Measurements from ENCODE around the gene MED8.

MED8 gene

GRCh38 chr1:43427941-43428340 is 38.3 kb upstream of the MED8 start:
- Mint-ChIP-seq H3K9me3 (no peaks in the 10 kb centered on the region), H3K27me3 (ENCODE audit: low read depth) (no peaks in the 10 kb centered on the region), H3K4me3 (no peak overlapping the region), H3K27ac (no peak overlapping the region), H3K4me1 (ENCODE audit: low read depth) (peaks cover 8% of the 10 kb centered on the region), H3K36me3 (ENCODE audit: low read depth) (peaks cover 49% of the 10 kb centered on the region)
- DNase-seq (ENCODE audit: low spot score): no peak

GRCh38 chr1:43427524-43427923 is 37.9 kb upstream of the MED8 start:
- no peak for DNase-seq (ENCODE audit: low spot score)
- Mint-ChIP-seq H3K9me3 (no peaks in the 10 kb centered on the region), H3K4me3 (no peak overlapping the region)

GRCh38 chr1:43426221-43426620 is 36.6 kb upstream of the MED8 start:
- DNase-seq (ENCODE audit: low spot score): no peak
- H3K4me3 Mint-ChIP-seq: no peak overlapping the region
- H3K27ac Mint-ChIP-seq: no peak overlapping the region
- peaks cover 8% of the 10 kb centered on the region for H3K4me1 Mint-ChIP-seq (ENCODE audit: low read depth)
- H3K9me3 Mint-ChIP-seq: no peaks in the 10 kb centered on the region
- H3K36me3 Mint-ChIP-seq (ENCODE audit: low read depth): peaks cover 38% of the 10 kb centered on the region
- no peaks in the 10 kb centered on the region for H3K27me3 Mint-ChIP-seq (ENCODE audit: low read depth)

More at GRCh38 chr1:43427524-43427923, 37.9 kb upstream of the MED8 start:
- Mint-ChIP-seq H3K27me3 (ENCODE audit: low read depth) (no peaks in the 10 kb centered on the region), H3K27ac (no peak overlapping the region), H3K36me3 (ENCODE audit: low read depth) (peaks cover 47% of the 10 kb centered on the region), H3K4me1 (ENCODE audit: low read depth) (peaks cover 8% of the 10 kb centered on the region)

GRCh38 chr1:43425045-43425444 is 35.4 kb upstream of the MED8 start:
- Mint-ChIP-seq H3K36me3 (ENCODE audit: low read depth) (peaks cover 35% of the 10 kb centered on the region), H3K4me1 (ENCODE audit: low read depth) (peaks cover 8% of the 10 kb centered on the region), H3K27ac (no peak overlapping the region)

GRCh38 chr1:43423672-43424550 is 34.3 kb upstream of the MED8 start:
- H3K4me3 Mint-ChIP-seq: no peak overlapping the region
- peaks cover 31% of the 10 kb centered on the region for H3K36me3 Mint-ChIP-seq (ENCODE audit: low read depth)
- no peaks in the 10 kb centered on the region for H3K9me3 Mint-ChIP-seq
- no peaks in the 10 kb centered on the region for H3K27me3 Mint-ChIP-seq (ENCODE audit: low read depth)
- DNase-seq (ENCODE audit: low spot score): no peak
- H3K4me1 Mint-ChIP-seq (ENCODE audit: low read depth): peaks cover 8% of the 10 kb centered on the region
- peak overlapping the region; percentile 0 for H3K27ac Mint-ChIP-seq

More at GRCh38 chr1:43425045-43425444, 35.4 kb upstream of the MED8 start:
- Mint-ChIP-seq H3K9me3 (no peaks in the 10 kb centered on the region), H3K27me3 (ENCODE audit: low read depth) (no peaks in the 10 kb centered on the region), H3K4me3 (no peak overlapping the region)
- DNase-seq (ENCODE audit: low spot score): no peak

GRCh38 chr1:43422995-43423671 is 33.5 kb upstream of the MED8 start:
- peaks cover 31% of the 10 kb centered on the region for H3K36me3 Mint-ChIP-seq (ENCODE audit: low read depth)

DNA sequence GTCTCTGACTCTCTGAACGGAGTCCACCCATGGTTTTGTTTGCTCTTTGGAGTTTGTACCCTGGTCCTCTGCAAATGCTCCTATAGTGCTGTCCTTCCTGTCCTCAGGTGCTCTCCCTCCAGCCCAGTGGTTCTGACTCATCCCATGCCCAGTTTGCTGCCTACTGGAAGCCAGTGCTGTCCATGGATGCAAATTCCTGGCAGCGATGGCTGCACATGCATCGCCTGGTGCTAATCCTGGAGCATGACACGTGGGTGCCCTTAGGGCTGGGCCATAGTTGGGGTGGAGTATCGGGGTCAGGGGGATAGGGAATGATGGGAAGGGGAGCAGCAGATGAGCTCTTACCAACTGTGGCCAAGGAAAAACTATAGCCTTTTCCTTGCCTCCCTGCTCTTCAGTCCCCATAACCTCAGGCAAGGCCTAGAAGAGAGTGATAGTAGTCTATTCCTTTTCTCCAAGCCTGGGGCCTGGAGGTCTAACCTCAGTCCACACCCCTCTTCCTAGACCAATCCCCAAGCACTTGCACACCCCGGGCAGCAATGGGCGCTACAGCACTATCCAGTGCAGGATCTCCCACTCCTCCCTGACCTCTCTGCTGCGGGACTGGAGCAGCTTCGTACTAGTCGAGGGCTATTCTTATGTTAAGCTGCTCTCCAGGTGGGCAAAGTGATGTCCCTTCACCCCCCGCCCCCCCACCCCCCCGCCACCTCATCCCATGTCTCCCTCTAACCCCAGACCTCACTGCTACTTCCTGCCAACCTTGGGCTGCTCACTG is 32.6 kb upstream of the MED8 start:
- Mint-ChIP-seq H3K36me3 (ENCODE audit: low read depth) (peaks cover 29% of the 10 kb centered on the region), H3K9me3 (no peaks in the 10 kb centered on the region), H3K4me1 (ENCODE audit: low read depth) (peaks cover 8% of the 10 kb centered on the region), H3K27ac (no peak overlapping the region), H3K4me3 (no peak overlapping the region), H3K27me3 (ENCODE audit: low read depth) (no peaks in the 10 kb centered on the region)
- DNase-seq (ENCODE audit: low spot score): no peak

More at GRCh38 chr1:43422995-43423671, 33.5 kb upstream of the MED8 start:
- no peak overlapping the region for H3K27ac Mint-ChIP-seq
- no peak for DNase-seq (ENCODE audit: low spot score)
- H3K4me3 Mint-ChIP-seq: no peak overlapping the region
- no peaks in the 10 kb centered on the region for H3K9me3 Mint-ChIP-seq
- H3K27me3 Mint-ChIP-seq (ENCODE audit: low read depth): no peaks in the 10 kb centered on the region
- peaks cover 8% of the 10 kb centered on the region for H3K4me1 Mint-ChIP-seq (ENCODE audit: low read depth)

GRCh38 chr1:43421396-43421795 is 31.8 kb upstream of the MED8 start:
- H3K4me1 Mint-ChIP-seq (ENCODE audit: low read depth): peaks cover 8% of the 10 kb centered on the region
- DNase-seq (ENCODE audit: low spot score): no peak
- no peak overlapping the region for H3K27ac Mint-ChIP-seq
- no peaks in the 10 kb centered on the region for H3K27me3 Mint-ChIP-seq (ENCODE audit: low read depth)
- H3K9me3 Mint-ChIP-seq: no peaks in the 10 kb centered on the region
- H3K4me3 Mint-ChIP-seq: no peak overlapping the region
- H3K36me3 Mint-ChIP-seq (ENCODE audit: low read depth): peaks cover 22% of the 10 kb centered on the region

- Mint-ChIP-seq H3K4me3 (no peak overlapping the region), H3K9me3 (no peaks in the 10 kb centered on the region), H3K4me1 (ENCODE audit: low read depth) (peaks cover 8% of the 10 kb centered on the region), H3K27me3 (ENCODE audit: low read depth) (no peaks in the 10 kb centered on the region), H3K27ac (no peak overlapping the region), H3K36me3 (ENCODE audit: low read depth) (peaks cover 22% of the 10 kb centered on the region)
- DNase-seq (ENCODE audit: low spot score): no peak
Measured at GRCh38 chr1:43420874-43421273, 31.3 kb upstream of the MED8 start.

- no peak for DNase-seq (ENCODE audit: low spot score)
- H3K4me3 Mint-ChIP-seq: no peak overlapping the region
- no peak overlapping the region for H3K27ac Mint-ChIP-seq
- no peaks in the 10 kb centered on the region for H3K9me3 Mint-ChIP-seq
- peaks cover 25% of the 10 kb centered on the region for H3K36me3 Mint-ChIP-seq (ENCODE audit: low read depth)
- no peaks in the 10 kb centered on the region for H3K27me3 Mint-ChIP-seq (ENCODE audit: low read depth)
- peaks cover 8% of the 10 kb centered on the region for H3K4me1 Mint-ChIP-seq (ENCODE audit: low read depth)
Measured at GRCh38 chr1:43419627-43420425, 30.2 kb upstream of the MED8 start.

- Mint-ChIP-seq H3K27ac (no peak overlapping the region), H3K4me1 (ENCODE audit: low read depth) (peaks cover 7% of the 10 kb centered on the region), H3K4me3 (no peak overlapping the region), H3K27me3 (ENCODE audit: low read depth) (no peaks in the 10 kb centered on the region), H3K36me3 (ENCODE audit: low read depth) (peaks cover 25% of the 10 kb centered on the region), H3K9me3 (no peaks in the 10 kb centered on the region)
- DNase-seq (ENCODE audit: low spot score): no peak
Measured at GRCh38 chr1:43418858-43419257, 29.3 kb upstream of the MED8 start.

- H3K4me1 Mint-ChIP-seq (ENCODE audit: low read depth): no peaks in the 10 kb centered on the region
- no peaks in the 10 kb centered on the region for H3K27me3 Mint-ChIP-seq (ENCODE audit: low read depth)
- DNase-seq (ENCODE audit: low spot score): no peak
- no peak overlapping the region for H3K4me3 Mint-ChIP-seq
- H3K27ac Mint-ChIP-seq: no peak overlapping the region
- peaks cover 22% of the 10 kb centered on the region for H3K36me3 Mint-ChIP-seq (ENCODE audit: low read depth)
- no peaks in the 10 kb centered on the region for H3K9me3 Mint-ChIP-seq
Measured at GRCh38 chr1:43415901-43416300, 26.3 kb upstream of the MED8 start.

GRCh38 chr1:43414634-43415223 is 25.1 kb upstream of the MED8 start:
- no peaks in the 10 kb centered on the region for H3K4me1 Mint-ChIP-seq (ENCODE audit: low read depth)
- peaks cover 24% of the 10 kb centered on the region for H3K36me3 Mint-ChIP-seq (ENCODE audit: low read depth)
- peak; percentile 27 for DNase-seq (ENCODE audit: low spot score)
- H3K27ac Mint-ChIP-seq: no peak overlapping the region
- no peak overlapping the region for H3K4me3 Mint-ChIP-seq
- H3K27me3 Mint-ChIP-seq (ENCODE audit: low read depth): no peaks in the 10 kb centered on the region
- no peaks in the 10 kb centered on the region for H3K9me3 Mint-ChIP-seq
